Measurements from ENCODE around the gene PLA2G4C.

Gene PLA2G4C

GRCh38 chr19:48069435-48069834 is 41.2 kb downstream of the PLA2G4C start:
- TF ChIP-seq CTCF (IDR thresholded peaks at IDR 0.05; ENCODE audit: low read depth, low read length) = no peak
- no peak for DNase-seq (ENCODE audit: extremely low read depth, low read depth)

- no peak for TF ChIP-seq CTCF (IDR thresholded peaks at IDR 0.05; ENCODE audit: low read depth, low read length)
- no peak for DNase-seq (ENCODE audit: extremely low read depth, low read depth)
These were observed 46.1 kb downstream of the PLA2G4C start for GRCh38 chr19:48064509-48064908.

GRCh38 chr19:48061401-48062344 is 48.9 kb downstream of the PLA2G4C start:
- no peak for TF ChIP-seq CTCF (IDR thresholded peaks at IDR 0.05; ENCODE audit: low read depth, low read length)
- DNase-seq (ENCODE audit: extremely low read depth, low read depth) = no peak

GRCh38 chr19:48060381-48060780 is 50.2 kb downstream of the PLA2G4C start:
- DNase-seq (ENCODE audit: extremely low read depth, low read depth) = no peak
- no peak for TF ChIP-seq CTCF (IDR thresholded peaks at IDR 0.05; ENCODE audit: low read depth, low read length)

GRCh38 chr19:48059331-48059730 is 51.3 kb downstream of the PLA2G4C start:
- TF ChIP-seq CTCF (IDR thresholded peaks at IDR 0.05; ENCODE audit: low read depth, low read length) = no peak
- DNase-seq (ENCODE audit: extremely low read depth, low read depth) = no peak

GRCh38 chr19:48053856-48054255 is 56.8 kb downstream of the PLA2G4C start:
- TF ChIP-seq CTCF (IDR thresholded peaks at IDR 0.05; ENCODE audit: low read depth, low read length) = no peak
- no peak for DNase-seq (ENCODE audit: extremely low read depth, low read depth)

GRCh38 chr19:48053076-48053475 is 57.5 kb downstream of the PLA2G4C start:
- no peak for TF ChIP-seq CTCF (IDR thresholded peaks at IDR 0.05; ENCODE audit: low read depth, low read length)
- DNase-seq (ENCODE audit: extremely low read depth, low read depth) = no peak

Data from AG09319 (cell line).